ENCODE measurements around the gene RPS5. TPM values are rescaled to one million over a fixed set of nuclear protein-coding genes. Genes with fewer than 3 reads are reported as not detected.
A peak's percentile ranks its signal among the peaks of the same experiment; 100 is the strongest.

The RPS5 gene
- total RNA-seq, 4 donors from 2014 or later: 1,209 to 2,449 (median 1,340) TPM

- WGBS, 2 donors: 91 to 95% methylated on average over 6 of the region's 6 CpGs
- Histone ChIP-seq H3K9me3 (no peaks in the 10 kb centered on the region), H3K27me3 (peaks cover 6% of the 10 kb centered on the region), H3K4me1 (peaks cover 13 to 31% of the 10 kb centered on the region in 2 donors), H3K36me3 (peaks cover 11 to 14% of the 10 kb centered on the region in 2 donors), H3K27ac (no peak overlapping the region), H3K4me3 (replicated peaks in 1 of 3) (no peak overlapping the region)
- intact Hi-C loops (cut with DNase I): no loop called here
- TF ChIP-seq CTCF (IDR thresholded peaks at IDR 0.05): no peak
- DNase-seq: no peak
These were observed 11.5 kb downstream of the RPS5 start for GRCh38 chr19:58398545-58398944.

- Histone ChIP-seq H3K9me3 (no peaks in the 10 kb centered on the region), H3K27me3 (peaks cover 6% of the 10 kb centered on the region), H3K27ac (no peak overlapping the region), H3K36me3 (peaks cover 0 to under 1% of the 10 kb centered on the region in 2 donors), H3K4me3 (replicated peaks in 1 of 3) (no peak overlapping the region), H3K4me1 (peaks cover 13 to 31% of the 10 kb centered on the region in 2 donors)
- DNase-seq: no peak
- TF ChIP-seq CTCF (IDR thresholded peaks at IDR 0.05) (no peak), POLR2A (IDR thresholded peaks at IDR 0.05) (no peak)
- intact Hi-C loops (cut with DNase I): no loop called here
- WGBS, 2 donors: 100% methylated on average over 3 of the region's 3 CpGs; no CpG with 5 or more reads in 1 of the 2 donors
These were observed 12.8 kb downstream of the RPS5 start for GRCh38 chr19:58399903-58400302.

GRCh38 chr19:58400316-58400915 lies 13.3 kb downstream of the RPS5 start:
- Histone ChIP-seq H3K4me1 (peaks cover 13 to 28% of the 10 kb centered on the region in 2 donors), H3K27me3 (peaks cover 6% of the 10 kb centered on the region), H3K27ac (no peak overlapping the region), H3K9me3 (no peaks in the 10 kb centered on the region), H3K36me3 (no peaks in the 10 kb centered on the region), H3K4me3 (replicated peaks in 1 of 3) (peak overlapping the region in 1 of 3 donors; percentile 28)
- WGBS, 2 donors: 44 to 65% methylated on average over 13 to 18 of the region's 18 CpGs
- DNase-seq: no peak
- intact Hi-C loops (cut with DNase I): no loop called here
- TF ChIP-seq POLR2A (IDR thresholded peaks at IDR 0.05) (no peak), CTCF (IDR thresholded peaks at IDR 0.05) (no peak)

GRCh38 chr19:58400916-58401839 lies 14.1 kb downstream of the RPS5 start:
- Histone ChIP-seq H3K36me3 (no peaks in the 10 kb centered on the region), H3K4me1 (peaks cover 13 to 20% of the 10 kb centered on the region in 2 donors), H3K27ac (peak overlapping the region in 1 of 3 donors; percentile 26), H3K27me3 (peaks cover 6% of the 10 kb centered on the region), H3K9me3 (no peaks in the 10 kb centered on the region), H3K4me3 (replicated peaks in 1 of 3) (peak overlapping the region in 1 of 3 donors; percentile 30)
- intact Hi-C loops (cut with DNase I): no loop called here
- peak; percentile 100 for DNase-seq
- 1% methylated on average over 41 to 55 of the region's 80 CpGs for WGBS, 2 donors
- TF ChIP-seq CTCF (IDR thresholded peaks at IDR 0.05) (peak in 1 of 6 experiments; percentile 10), POLR2A (IDR thresholded peaks at IDR 0.05) (peak in 1 of 2 donors; percentile 92)

Measured in thyroid gland (tissue), 4 donors.